BLaER1 treated with 17β-estradiol and CSF1 and Interleukin-3, amounts not matched to agents 10 nM and 100 nM (cell line): ENCODE measurements around the gene GALT.
A peak's percentile ranks its signal among the peaks of the same experiment; 100 is the strongest.

Experiments used
- H3K27ac ChIP-seq, 11 experiments: shearing (Covaris generic); formaldehyde crosslinking; 2 replicates each; pipeline ENCODE4 v1.8.1; 2022
- H3K27me3 ChIP-seq, 11 experiments: shearing (Covaris generic); formaldehyde crosslinking; 2 replicates each; pipeline ENCODE4 v1.8.1; 2022
- H3K36me3 ChIP-seq, 11 experiments: shearing (Covaris generic); formaldehyde crosslinking; 2 replicates each; pipeline ENCODE4 v1.8.1; 2022
- H3K4me1 ChIP-seq, 10 experiments: shearing (Covaris generic); formaldehyde crosslinking; 2 replicates each; pipeline ENCODE4 v1.8.1; 2022
- H3K4me2 ChIP-seq, 11 experiments: shearing (Covaris generic); formaldehyde crosslinking; 2 replicates each; pipeline ENCODE4 v1.8.1; 2022
- H3K4me3 ChIP-seq, 10 experiments: shearing (Covaris generic); formaldehyde crosslinking; 2 replicates each; pipeline ENCODE4 v1.8.1; 2022
- H3K9ac ChIP-seq, 11 experiments: shearing (Covaris generic); formaldehyde crosslinking; 2 replicates each; pipeline ENCODE4 v1.8.1; 2022
- H3K9me3 ChIP-seq, 11 experiments: shearing (Covaris generic); formaldehyde crosslinking; replicated peaks in 1 of 11; 2 replicates each; pipeline ENCODE4 v1.8.1; 2022
- H4K20me1 ChIP-seq, 11 experiments: shearing (Covaris generic); formaldehyde crosslinking; 2 replicates each; pipeline ENCODE4 v1.8.1; 2022
- Cebpa-rat ChIP-seq, 11 experiments: shearing (Covaris generic); IDR thresholded peaks; 2 replicates each; pipeline ENCODE4 v1.8.1; 2022

Gene GALT

DNA sequence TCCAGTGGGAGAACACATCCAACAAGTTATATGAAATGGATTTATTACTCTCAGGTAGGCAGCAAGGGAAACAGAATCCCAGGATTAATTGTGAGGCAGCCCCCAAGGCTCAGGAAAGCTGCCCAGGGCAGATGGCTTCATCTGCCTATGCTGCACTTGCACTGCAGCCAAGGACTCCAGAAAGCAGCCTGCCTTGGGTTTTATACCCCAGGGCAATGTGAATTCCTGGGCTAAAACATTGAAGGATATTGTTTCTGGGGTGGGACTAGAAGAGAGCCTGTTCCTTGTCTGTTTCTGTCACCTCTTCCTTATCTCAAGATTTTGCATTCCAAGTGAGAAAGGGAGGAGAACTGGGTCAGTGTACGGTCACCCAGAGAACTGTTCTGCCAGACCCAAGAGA, 24.8 kb downstream of the GALT start:
- no peak for TF ChIP-seq Cebpa-rat (IDR thresholded peaks at IDR 0.05)
- Histone ChIP-seq H3K4me1 (peaks cover 0 to under 1% (median 0%) of the 10 kb centered on the region in 10 experiments; a peak in 1 of 20 replicates), H3K4me2 (no peak overlapping the region), H3K4me3 (no peak overlapping the region), H3K27ac (no peak overlapping the region), H3K27me3 (no peaks in the 10 kb centered on the region), H4K20me1 (no peaks in the 10 kb centered on the region), H3K36me3 (no peaks in the 10 kb centered on the region), H3K9me3 (peaks cover 7 to 24% (median 16%) of the 10 kb centered on the region in 11 experiments; a peak in 18 of 22 replicates), H3K9ac (no peak overlapping the region)

DNA sequence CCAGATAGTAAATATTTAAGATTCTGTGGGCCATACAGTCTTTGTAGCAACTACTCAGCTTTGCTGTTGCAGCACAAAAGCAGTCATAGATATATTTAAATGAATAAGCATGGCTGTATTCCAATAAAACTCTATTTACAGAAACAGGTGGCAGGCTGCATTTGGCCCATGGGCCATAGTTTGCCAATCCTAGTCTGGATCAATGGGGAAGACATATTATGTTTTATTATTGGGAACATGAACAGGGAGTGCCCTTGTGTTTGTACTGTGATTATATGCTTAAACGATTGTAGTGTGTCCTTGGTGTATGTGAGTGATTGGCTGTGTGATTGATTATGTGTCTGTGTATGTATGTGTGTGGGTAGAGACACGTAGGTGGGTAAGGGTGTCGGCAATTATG, 28.0 kb downstream of the GALT start:
- Histone ChIP-seq H3K9me3 (peaks cover 7 to 20% (median 12%) of the 10 kb centered on the region in 11 experiments; a peak in 18 of 22 replicates), H3K27me3 (no peaks in the 10 kb centered on the region), H4K20me1 (no peaks in the 10 kb centered on the region), H3K36me3 (no peaks in the 10 kb centered on the region), H3K4me2 (no peak overlapping the region), H3K9ac (no peak overlapping the region), H3K27ac (no peak overlapping the region), H3K4me3 (no peak overlapping the region), H3K4me1 (no peaks in the 10 kb centered on the region)
- no peak for TF ChIP-seq Cebpa-rat (IDR thresholded peaks at IDR 0.05)

DNA sequence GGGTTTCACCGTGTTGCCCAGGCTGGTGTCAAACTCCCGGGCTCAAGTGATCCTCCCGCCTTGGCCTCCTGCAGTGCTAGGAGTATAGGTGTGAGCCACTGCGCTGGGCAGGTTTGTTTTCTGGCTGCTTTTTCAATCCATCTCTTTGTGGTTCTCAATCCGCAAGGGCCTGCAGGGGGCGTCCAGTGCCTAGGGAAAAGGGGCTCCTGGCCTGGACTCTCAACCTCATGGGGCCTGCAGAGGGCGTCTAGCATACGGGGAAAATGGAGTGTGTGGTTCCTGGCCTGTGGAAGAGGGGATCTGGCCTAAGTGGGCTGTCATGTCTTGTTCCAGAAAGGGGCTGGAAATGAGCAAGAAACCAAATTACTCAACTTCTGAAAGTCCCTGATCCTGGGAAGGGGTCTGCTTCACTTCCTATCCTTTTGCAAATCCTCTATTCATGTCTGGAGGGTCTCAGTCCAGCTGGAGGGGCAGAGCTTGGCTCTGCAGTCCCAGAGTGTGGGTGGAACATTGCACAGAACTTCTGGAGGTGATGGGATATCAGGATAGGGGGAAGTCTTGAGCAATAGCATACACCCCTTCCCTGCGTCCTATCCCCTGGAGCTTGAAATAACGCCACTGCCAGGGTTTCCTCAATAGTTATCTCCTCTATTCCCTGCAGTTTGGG, 28.7 kb downstream of the GALT start:
- Histone ChIP-seq H3K4me2 (no peak overlapping the region), H4K20me1 (no peaks in the 10 kb centered on the region), H3K4me3 (no peak overlapping the region), H3K27ac (no peak overlapping the region), H3K36me3 (no peaks in the 10 kb centered on the region), H3K27me3 (no peaks in the 10 kb centered on the region), H3K9ac (no peak overlapping the region), H3K9me3 (peaks cover 0 to 12% (median 5%) of the 10 kb centered on the region in 11 experiments; a peak in 14 of 22 replicates), H3K4me1 (no peaks in the 10 kb centered on the region)
- no peak for TF ChIP-seq Cebpa-rat (IDR thresholded peaks at IDR 0.05)

DNA sequence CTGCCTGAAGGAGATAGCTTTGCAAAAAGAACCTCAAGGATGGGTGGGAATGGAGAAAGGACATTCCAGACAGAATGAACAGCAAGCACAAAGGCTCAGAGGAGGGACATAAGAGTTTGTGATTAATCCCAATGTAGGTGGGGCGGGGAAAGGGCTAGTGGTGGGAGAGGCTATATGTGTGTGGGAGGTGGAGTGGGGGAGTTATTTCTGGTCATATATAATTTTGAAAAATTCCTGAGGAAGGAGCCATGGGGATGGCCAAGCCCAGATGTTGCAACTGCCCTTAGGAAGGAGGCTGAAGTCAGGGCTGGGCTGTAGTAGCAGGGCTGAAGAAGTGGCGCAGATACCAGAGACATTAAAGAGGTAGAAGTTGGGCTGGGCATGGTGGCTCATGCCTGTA, 29.4 kb downstream of the GALT start:
- Histone ChIP-seq H3K4me2 (no peak overlapping the region), H3K9ac (no peak overlapping the region), H3K36me3 (no peaks in the 10 kb centered on the region), H3K27ac (no peak overlapping the region), H3K27me3 (no peaks in the 10 kb centered on the region), H4K20me1 (no peaks in the 10 kb centered on the region), H3K9me3 (peaks cover 0 to 5% (median 0%) of the 10 kb centered on the region in 11 experiments; a peak in 1 of 22 replicates), H3K4me1 (no peaks in the 10 kb centered on the region), H3K4me3 (no peak overlapping the region)
- no peak for TF ChIP-seq Cebpa-rat (IDR thresholded peaks at IDR 0.05)

DNA sequence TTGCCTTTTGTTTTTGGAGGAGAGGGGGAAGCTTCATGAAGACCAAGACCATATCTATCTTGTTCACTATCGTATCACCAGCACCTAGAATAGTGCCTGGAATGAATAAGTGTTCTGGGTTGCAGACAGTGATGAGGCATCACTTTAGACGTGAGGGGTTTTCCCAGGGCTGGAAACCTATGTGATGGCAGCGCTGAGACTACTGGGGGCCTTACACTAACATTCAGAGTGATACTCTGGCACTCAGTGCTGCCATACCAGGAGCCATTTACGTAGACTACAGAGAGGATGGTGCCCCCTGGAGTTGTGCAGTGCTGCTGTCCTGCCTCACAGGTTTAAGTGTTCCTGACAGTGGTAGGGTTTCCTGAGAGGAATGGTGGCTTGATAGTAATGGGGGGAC, 37.7 kb downstream of the GALT start:
- Histone ChIP-seq H3K36me3 (no peaks in the 10 kb centered on the region), H3K9ac (no peak overlapping the region), H3K9me3 (no peaks in the 10 kb centered on the region), H3K4me2 (no peak overlapping the region), H4K20me1 (peaks cover 0 to 6% (median 0%) of the 10 kb centered on the region in 11 experiments; a peak in 1 of 22 replicates), H3K27ac (no peak overlapping the region), H3K4me3 (no peak overlapping the region), H3K4me1 (peaks cover 0 to 26% (median 14%) of the 10 kb centered on the region in 10 experiments; a peak in 14 of 20 replicates), H3K27me3 (no peaks in the 10 kb centered on the region)
- no peak for TF ChIP-seq Cebpa-rat (IDR thresholded peaks at IDR 0.05)

DNA sequence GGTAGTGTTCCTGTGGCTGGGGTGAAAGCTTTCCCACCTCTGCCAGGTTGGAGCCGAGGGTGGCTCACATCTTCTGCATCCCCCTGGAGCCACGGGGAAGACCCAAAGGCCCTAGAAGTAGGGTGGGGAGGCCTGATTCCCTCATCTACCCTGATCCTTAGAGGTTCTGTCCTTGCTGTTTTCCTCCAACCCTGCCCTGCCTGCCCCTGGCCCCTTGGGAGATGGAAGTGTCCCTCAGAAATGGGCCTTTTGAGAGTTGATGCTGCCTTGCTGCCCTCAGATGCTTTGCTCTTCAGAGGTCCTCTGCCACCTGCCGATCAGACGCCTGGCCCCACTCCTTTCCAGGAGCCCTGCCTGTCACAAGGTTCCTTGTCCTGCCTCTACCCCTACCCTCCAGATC, 38.3 kb downstream of the GALT start:
- no peak overlapping the region for H3K4me2 ChIP-seq
- no peak overlapping the region for H3K9ac ChIP-seq
- no peaks in the 10 kb centered on the region for H3K36me3 ChIP-seq
- H3K4me3 ChIP-seq, result no peak overlapping the region
- TF ChIP-seq Cebpa-rat (IDR thresholded peaks at IDR 0.05), result no peak
- H4K20me1 ChIP-seq, result peaks cover 0 to 6% (median 0%) of the 10 kb centered on the region in 11 experiments; a peak in 1 of 22 replicates
- no peaks in the 10 kb centered on the region for H3K27me3 ChIP-seq
- H3K27ac ChIP-seq, result no peak overlapping the region
- H3K4me1 ChIP-seq, result peaks cover 0 to 26% (median 14%) of the 10 kb centered on the region in 10 experiments; a peak in 14 of 20 replicates
- no peaks in the 10 kb centered on the region for H3K9me3 ChIP-seq

DNA sequence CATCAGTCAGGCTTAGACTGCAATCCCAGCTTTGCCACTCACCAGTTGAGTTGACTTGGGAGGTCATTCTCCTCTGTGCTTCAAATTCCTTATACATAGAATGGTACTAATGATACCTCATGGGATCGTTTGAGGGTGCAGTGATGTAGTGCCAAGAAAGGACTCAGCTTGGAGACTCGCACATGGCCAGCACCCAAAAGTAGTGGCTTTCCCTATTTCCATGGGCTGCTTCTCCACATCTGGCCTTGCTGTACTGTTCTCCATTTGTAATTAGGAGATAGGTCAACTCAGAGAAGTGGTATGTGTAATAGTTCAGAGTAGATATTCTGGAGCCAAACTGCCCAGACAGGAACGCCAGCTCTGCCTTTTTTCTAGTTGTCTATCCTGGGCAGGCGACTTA, 39.1 kb downstream of the GALT start:
- Histone ChIP-seq H4K20me1 (peaks cover 0 to 8% (median 0%) of the 10 kb centered on the region in 11 experiments; a peak in 1 of 22 replicates), H3K4me1 (peaks cover 0 to 28% (median 17%) of the 10 kb centered on the region in 10 experiments; a peak in 15 of 20 replicates), H3K4me3 (no peak overlapping the region), H3K27ac (no peak overlapping the region), H3K4me2 (no peak overlapping the region), H3K27me3 (no peaks in the 10 kb centered on the region), H3K9me3 (no peaks in the 10 kb centered on the region), H3K36me3 (no peaks in the 10 kb centered on the region), H3K9ac (no peak overlapping the region)
- no peak for TF ChIP-seq Cebpa-rat (IDR thresholded peaks at IDR 0.05)

DNA sequence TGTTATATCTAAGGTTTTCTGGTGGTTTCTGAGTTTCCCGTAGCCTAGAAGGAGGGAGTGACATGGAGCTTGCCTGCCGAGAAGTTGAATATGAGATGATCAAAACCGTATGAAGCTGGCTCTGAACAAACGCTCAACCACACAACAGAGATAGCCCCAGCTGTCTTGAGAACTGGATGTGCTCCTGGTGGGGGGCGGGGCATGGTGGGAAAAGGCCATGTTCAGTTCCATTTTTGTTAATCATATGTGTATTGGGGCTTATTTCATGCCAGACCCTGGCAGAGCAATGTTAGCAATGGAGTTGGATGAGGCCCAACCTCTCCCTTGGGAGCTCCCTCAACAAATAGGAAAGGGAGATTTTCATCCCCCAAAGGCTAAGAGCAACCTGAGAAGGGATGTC, 39.8 kb downstream of the GALT start:
- Histone ChIP-seq H4K20me1 (peaks cover 0 to 14% (median 0%) of the 10 kb centered on the region in 11 experiments; a peak in 1 of 22 replicates), H3K9me3 (no peaks in the 10 kb centered on the region), H3K27ac (no peak overlapping the region), H3K4me3 (no peak overlapping the region), H3K4me2 (peak overlapping the region in 5 of 11 experiments; percentile 46 to 63 (median 57); a peak in 6 of 22 replicates), H3K36me3 (no peaks in the 10 kb centered on the region), H3K4me1 (peaks cover 5 to 34% (median 23%) of the 10 kb centered on the region in 10 experiments; a peak in 19 of 20 replicates), H3K9ac (no peak overlapping the region), H3K27me3 (no peaks in the 10 kb centered on the region)
- no peak for TF ChIP-seq Cebpa-rat (IDR thresholded peaks at IDR 0.05)

DNA sequence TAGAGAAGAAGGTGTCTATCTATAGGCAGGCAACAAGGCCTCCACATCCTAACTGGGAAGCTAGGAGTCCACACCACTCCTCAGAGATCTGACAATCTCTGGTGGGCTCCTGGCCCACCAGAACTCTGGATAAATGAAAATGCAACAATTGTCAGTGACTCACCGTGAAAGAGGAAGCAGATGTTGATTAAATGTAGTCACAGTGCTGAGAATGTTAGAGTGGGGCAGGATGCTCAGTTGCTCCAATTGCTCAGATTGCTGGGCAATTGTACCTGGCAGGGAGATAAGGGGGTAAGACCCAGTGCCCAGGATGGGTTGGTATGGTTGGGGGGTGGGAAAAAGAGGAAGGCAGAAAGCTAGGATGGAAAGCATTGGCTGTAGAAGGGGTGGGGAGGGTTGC, 40.3 kb downstream of the GALT start:
- TF ChIP-seq Cebpa-rat (IDR thresholded peaks at IDR 0.05), result no peak
- Histone ChIP-seq H3K4me1 (peaks cover 9 to 38% (median 28%) of the 10 kb centered on the region in 10 experiments; a peak in 19 of 20 replicates), H3K9ac (no peak overlapping the region), H3K4me3 (no peak overlapping the region), H3K9me3 (no peaks in the 10 kb centered on the region), H4K20me1 (peaks cover 0 to 17% (median 0%) of the 10 kb centered on the region in 11 experiments; a peak in 1 of 22 replicates), H3K4me2 (peak overlapping the region in 5 of 11 experiments; percentile 46 to 63 (median 57); a peak in 12 of 22 replicates), H3K27me3 (no peaks in the 10 kb centered on the region), H3K27ac (no peak overlapping the region), H3K36me3 (no peaks in the 10 kb centered on the region)
